Stimulated activated CD8-positive, alpha-beta memory T cell treated with anti-CD3 and anti-CD28 coated beads, Interleukin-15, amount 100 ng/mL, for 48 hours (primary cell): ENCODE results near the gene PPTC7.
A peak's percentile ranks its signal among the peaks of the same experiment; 100 is the strongest.
"Not testable (repeated sequence)": the region's sequence is repeated elsewhere in the genome, so short reads cannot be mapped to it uniquely, and the experiment has no call there.

Experiments
- DNase-seq, 2 donors: peaks; one replicate each; pipeline ENCODE4 v3.0.0-alpha.2; 2020; ENCODE audit warnings: low read depth in 2 of 2

Gene PPTC7

GRCh38 chr12:110583137-110584059 lies at the start of gene PPTC7:
PPTC7 (minus strand) TSS chr12:110583318; CDS start chr12:110583031, 287 bp downstream.
- DNase-seq, result peak; percentile 93 to 95

GRCh38 chr12:110627500-110628195 lies 44.5 kb upstream of the PPTC7 start:
- no peak for DNase-seq

- no peak for DNase-seq
Observed at GRCh38 chr12:110622582-110622981, 39.5 kb upstream of the PPTC7 start.

GRCh38 chr12:110619534-110619953 lies 36.4 kb upstream of the PPTC7 start:
- DNase-seq, result peak; percentile 37 to 47

GRCh38 chr12:110616471-110617115 lies 33.5 kb upstream of the PPTC7 start:
- DNase-seq, result no peak

GRCh38 chr12:110615171-110615570 lies 32.1 kb upstream of the PPTC7 start:
- DNase-seq, result no peak

- peak; percentile 97 to 99 for DNase-seq
Observed at GRCh38 chr12:110613771-110614684, 30.9 kb upstream of the PPTC7 start, which contains the start of gene TCTN1. TCTN1 (plus strand) TSS chr12:110614129; CDS start chr12:110614183, 54 bp downstream.

GRCh38 chr12:110613071-110613770 lies 30.1 kb upstream of the PPTC7 start:
- no peak for DNase-seq

- DNase-seq, result no peak
Observed at GRCh38 chr12:110606253-110606611, 23.1 kb upstream of the PPTC7 start.

GRCh38 chr12:110602085-110602814 lies 19.1 kb upstream of the PPTC7 start:
- DNase-seq, result not testable (repeated sequence)

- no peak for DNase-seq
Observed at GRCh38 chr12:110600254-110600653, 17.1 kb upstream of the PPTC7 start.

GRCh38 chr12:110599334-110599733 lies 16.2 kb upstream of the PPTC7 start:
- DNase-seq, result no peak

- no peak for DNase-seq
Observed at GRCh38 chr12:110597885-110598284, 14.8 kb upstream of the PPTC7 start.

- DNase-seq, result not testable (repeated sequence)
Observed at GRCh38 chr12:110592919-110593318, 9.8 kb upstream of the PPTC7 start.

GRCh38 chr12:110592078-110592477 lies 9.0 kb upstream of the PPTC7 start:
- no peak for DNase-seq

- no peak for DNase-seq
Observed at GRCh38 chr12:110591451-110592051, 8.4 kb upstream of the PPTC7 start.

GRCh38 chr12:110590806-110591326 lies 7.7 kb upstream of the PPTC7 start:
- no peak for DNase-seq

GRCh38 chr12:110590059-110590458 lies 6.9 kb upstream of the PPTC7 start:
- DNase-seq, result no peak

GRCh38 chr12:110587102-110587501 lies 4.0 kb upstream of the PPTC7 start:
- DNase-seq, result not testable (repeated sequence)
